ENCODE data around the gene MAP4K2.

DNA sequence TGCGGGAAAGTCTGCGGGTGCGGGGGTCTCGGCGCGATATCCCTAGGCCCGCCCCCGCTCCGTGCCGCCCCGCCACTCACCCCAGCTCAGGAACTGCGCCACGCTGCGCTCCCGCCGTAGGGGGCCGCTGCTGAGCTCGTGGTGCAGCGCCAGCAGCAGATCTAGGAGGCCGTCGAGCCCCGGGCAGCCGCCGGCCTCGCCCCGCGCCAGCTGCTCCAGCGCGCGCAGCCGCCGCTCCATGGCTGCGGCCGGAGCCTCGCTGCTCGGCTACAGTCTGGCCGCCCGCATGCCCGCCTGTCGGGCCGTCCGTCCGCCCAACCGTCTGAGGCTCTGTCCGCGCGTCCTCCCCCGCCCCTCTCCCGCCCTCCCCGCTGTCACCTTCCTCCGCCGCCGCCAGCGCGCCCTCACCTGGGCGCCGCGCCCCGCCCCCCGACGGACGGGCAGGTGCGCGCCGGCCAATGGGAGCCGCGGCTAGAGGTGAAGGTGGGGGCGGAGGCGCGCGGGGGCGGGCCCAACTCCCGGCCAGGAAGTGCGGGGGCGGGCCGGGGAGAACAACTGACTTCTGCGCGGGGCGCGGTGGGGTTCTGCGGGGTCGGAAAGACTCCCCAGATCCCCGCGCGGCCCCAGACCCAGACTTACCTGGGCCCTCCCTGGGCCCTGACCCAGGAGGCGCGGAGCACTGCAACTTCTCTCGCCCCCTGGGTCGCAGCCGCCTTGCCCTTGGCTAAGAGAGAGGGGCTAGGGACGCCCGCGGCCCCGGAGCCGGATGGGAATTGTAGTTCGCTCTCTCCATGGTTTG is 41.5 kb upstream of the MAP4K2 start, which contains the start of gene CDC42BPG:
- TF ChIP-seq, protein P1, sequence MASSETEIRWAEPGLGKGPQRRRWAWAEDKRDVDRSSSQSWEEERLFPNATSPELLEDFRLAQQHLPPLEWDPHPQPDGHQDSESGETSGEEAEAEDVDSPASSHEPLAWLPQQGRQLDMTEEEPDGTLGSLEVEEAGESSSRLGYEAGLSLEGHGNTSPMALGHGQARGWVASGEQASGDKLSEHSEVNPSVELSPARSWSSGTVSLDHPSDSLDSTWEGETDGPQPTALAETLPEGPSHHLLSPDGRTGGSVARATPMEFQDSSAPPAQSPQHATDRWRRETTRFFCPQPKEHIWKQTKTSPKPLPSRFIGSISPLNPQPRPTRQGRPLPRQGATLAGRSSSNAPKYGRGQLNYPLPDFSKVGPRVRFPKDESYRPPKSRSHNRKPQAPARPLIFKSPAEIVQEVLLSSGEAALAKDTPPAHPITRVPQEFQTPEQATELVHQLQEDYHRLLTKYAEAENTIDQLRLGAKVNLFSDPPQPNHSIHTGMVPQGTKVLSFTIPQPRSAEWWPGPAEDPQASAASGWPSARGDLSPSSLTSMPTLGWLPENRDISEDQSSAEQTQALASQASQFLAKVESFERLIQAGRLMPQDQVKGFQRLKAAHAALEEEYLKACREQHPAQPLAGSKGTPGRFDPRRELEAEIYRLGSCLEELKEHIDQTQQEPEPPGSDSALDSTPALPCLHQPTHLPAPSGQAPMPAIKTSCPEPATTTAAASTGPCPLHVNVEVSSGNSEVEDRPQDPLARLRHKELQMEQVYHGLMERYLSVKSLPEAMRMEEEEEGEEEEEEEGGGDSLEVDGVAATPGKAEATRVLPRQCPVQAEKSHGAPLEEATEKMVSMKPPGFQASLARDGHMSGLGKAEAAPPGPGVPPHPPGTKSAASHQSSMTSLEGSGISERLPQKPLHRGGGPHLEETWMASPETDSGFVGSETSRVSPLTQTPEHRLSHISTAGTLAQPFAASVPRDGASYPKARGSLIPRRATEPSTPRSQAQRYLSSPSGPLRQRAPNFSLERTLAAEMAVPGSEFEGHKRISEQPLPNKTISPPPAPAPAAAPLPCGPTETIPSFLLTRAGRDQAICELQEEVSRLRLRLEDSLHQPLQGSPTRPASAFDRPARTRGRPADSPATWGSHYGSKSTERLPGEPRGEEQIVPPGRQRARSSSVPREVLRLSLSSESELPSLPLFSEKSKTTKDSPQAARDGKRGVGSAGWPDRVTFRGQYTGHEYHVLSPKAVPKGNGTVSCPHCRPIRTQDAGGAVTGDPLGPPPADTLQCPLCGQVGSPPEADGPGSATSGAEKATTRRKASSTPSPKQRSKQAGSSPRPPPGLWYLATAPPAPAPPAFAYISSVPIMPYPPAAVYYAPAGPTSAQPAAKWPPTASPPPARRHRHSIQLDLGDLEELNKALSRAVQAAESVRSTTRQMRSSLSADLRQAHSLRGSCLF (CRISPR knock-in tag; IDR thresholded peaks at IDR 0.05; ENCODE audit: borderline replicate concordance), result no peak
- TF ChIP-seq, protein P2, sequence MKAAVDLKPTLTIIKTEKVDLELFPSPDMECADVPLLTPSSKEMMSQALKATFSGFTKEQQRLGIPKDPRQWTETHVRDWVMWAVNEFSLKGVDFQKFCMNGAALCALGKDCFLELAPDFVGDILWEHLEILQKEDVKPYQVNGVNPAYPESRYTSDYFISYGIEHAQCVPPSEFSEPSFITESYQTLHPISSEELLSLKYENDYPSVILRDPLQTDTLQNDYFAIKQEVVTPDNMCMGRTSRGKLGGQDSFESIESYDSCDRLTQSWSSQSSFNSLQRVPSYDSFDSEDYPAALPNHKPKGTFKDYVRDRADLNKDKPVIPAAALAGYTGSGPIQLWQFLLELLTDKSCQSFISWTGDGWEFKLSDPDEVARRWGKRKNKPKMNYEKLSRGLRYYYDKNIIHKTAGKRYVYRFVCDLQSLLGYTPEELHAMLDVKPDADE (CRISPR knock-in tag; IDR thresholded peaks at IDR 0.05), result no peak
- TF ChIP-seq ZSCAN30 (CRISPR knock-in tag; IDR thresholded peaks at IDR 0.05), result no peak
- TF ChIP-seq CREB1 (IDR thresholded peaks at IDR 0.05), result no peak
- no peak for TF ChIP-seq CREB1 (CRISPR knock-in tag; IDR thresholded peaks at IDR 0.05)
